Aorta (tissue), 5 donors: ENCODE measurements around the gene FCGBP. TPM values are rescaled to one million over a fixed set of nuclear protein-coding genes. Genes with fewer than 3 reads are reported as not detected.

Experiments
- ATAC-seq: fragments of 200-7000 bp; cut with Tn5 transposase; one replicate; pipeline ENCODE4 v1.9.1; 2022; ENCODE audit warnings: moderate library complexity; ENCODE audit not compliant: low FRiP score
- DNase-seq, 2 donors: peaks; one replicate each; pipeline ENCODE4 v3.0.0-alpha.2; 2020
- H3K27ac ChIP-seq, 2 donors: one replicate each; pipeline ENCODE4 v1.5.1; 2013; ENCODE audit warnings: low read length in 2 of 2, mild to moderate bottlenecking in 2 of 2, moderate library complexity in 2 of 2, control low read depth in 1 of 2, inconsistent platforms in 1 of 2, low read depth in 1 of 2
- H3K27me3 ChIP-seq, 2 donors: one replicate each; pipeline ENCODE4 v1.6.1; 2013; ENCODE audit warnings: control low read depth in 1 of 2, low read length in 1 of 2, mild to moderate bottlenecking in 1 of 2, moderate library complexity in 1 of 2; ENCODE audit not compliant: insufficient read depth in 2 of 2, control insufficient read depth in 1 of 2
- H3K36me3 ChIP-seq, 2 donors: one replicate each; pipeline ENCODE4 v1.6.1; 2013; ENCODE audit warnings: control low read depth in 1 of 2, low read length in 1 of 2, mild to moderate bottlenecking in 1 of 2; ENCODE audit not compliant: insufficient read depth in 2 of 2, control insufficient read depth in 1 of 2
- H3K4me1 ChIP-seq, 2 donors: one replicate each; pipeline ENCODE4 v1.6.1; 2013; ENCODE audit warnings: low read length in 2 of 2, control low read depth in 1 of 2, mild to moderate bottlenecking in 1 of 2, moderate library complexity in 1 of 2; ENCODE audit not compliant: insufficient read depth in 2 of 2, control insufficient read depth in 1 of 2
- H3K4me3 ChIP-seq, 2 donors: one replicate each; pipeline ENCODE4 v1.5.1; 2013; ENCODE audit warnings: low read length in 2 of 2, control low read depth in 1 of 2, mild to moderate bottlenecking in 1 of 2
- H3K9me3 ChIP-seq: one replicate; pipeline ENCODE4 v1.6.1; 2013; ENCODE audit warnings: mild to moderate bottlenecking, low read length; ENCODE audit not compliant: control insufficient read depth
- WGBS, 2 donors: extraction: QIAGEN DNeasy Blood & Tissue Kit; methylation state at CpG; one replicate each; pipeline ENCODE4 v1.1.7; 2013; 5-methylcytosine and 5-hydroxymethylcytosine counted together
- intact Hi-C, 2 donors: fragments of 100-400 bp; cut with DNase I; formaldehyde crosslinking; loops; one replicate each; pipeline versions ENCODE4 v1.14.2 to v1.15.0; 2022
- polyA plus RNA-seq, 2 donors: library from polyadenylated mRNA; stranded (reverse); fragments of 200-250 nt; gene quantifications; one replicate each; pipeline ENCODE4 v1.2.3, GENCODE V29; 2013
- total RNA-seq, 2 donors: library from RNA; stranded (reverse); fragmentation: NEBNext Ultra II Directional; extraction: Animal tissue kit (Norgen Biotek cat#: 25700); gene quantifications; one replicate each; pipeline ENCODE4 v1.2.1, GENCODE V29; 2021
- donor health status: healthy with polysubstance abuse.
- donor health status: Bipolar disorder and iron deficiency.
- donor health status: DM: no; HTN: no; CAD: no.
- donor health status: DM: no; HTN: no; CAD: no.
- donor health status: DM: yes; HTN: yes; CAD: no.

Gene FCGBP
- total and polyA plus RNA-seq, 4 donors = 1.4 to 790 (median 43.8) TPM

GRCh38 chr19:39927524-39928356 lies 6.7 kb downstream of the FCGBP start:
- Histone ChIP-seq H3K36me3 (no peaks in the 10 kb centered on the region), H3K4me1 (no peaks in the 10 kb centered on the region), H3K27me3 (no peaks in the 10 kb centered on the region), H3K4me3 (no peak overlapping the region), H3K9me3 (no peaks in the 10 kb centered on the region), H3K27ac (no peak overlapping the region)
- ATAC-seq (no peak), DNase-seq (no peak)
- intact Hi-C loops = no loop called here
- WGBS, 2 donors = 87 to 89% methylated on average over 23 of the region's 23 CpGs

GRCh38 chr19:39927076-39927475 lies 7.4 kb downstream of the FCGBP start:
- intact Hi-C loops = no loop called here
- DNase-seq (no peak), ATAC-seq (no peak)
- no peaks in the 10 kb centered on the region for H3K4me1 ChIP-seq
- WGBS, 2 donors = 89% methylated on average over 11 of the region's 11 CpGs
- H3K27me3 ChIP-seq = no peaks in the 10 kb centered on the region
- no peak overlapping the region for H3K4me3 ChIP-seq
- H3K9me3 ChIP-seq = no peaks in the 10 kb centered on the region
- H3K27ac ChIP-seq = no peak overlapping the region
- no peaks in the 10 kb centered on the region for H3K36me3 ChIP-seq

- ATAC-seq = no peak
These were observed 8.2 kb downstream of the FCGBP start for GRCh38 chr19:39926170-39926760.

GRCh38 chr19:39924952-39925351 lies 9.5 kb downstream of the FCGBP start:
- no peaks in the 10 kb centered on the region for H3K4me1 ChIP-seq
- WGBS, 2 donors = 67 to 76% methylated on average over 5 of the region's 5 CpGs
- no peaks in the 10 kb centered on the region for H3K27me3 ChIP-seq
- no peak for ATAC-seq
- H3K9me3 ChIP-seq = no peaks in the 10 kb centered on the region
- no peak overlapping the region for H3K4me3 ChIP-seq
- no peak for DNase-seq
- H3K27ac ChIP-seq = no peak overlapping the region
- no peaks in the 10 kb centered on the region for H3K36me3 ChIP-seq
- intact Hi-C loops = no loop called here

More at GRCh38 chr19:39926170-39926760, 8.2 kb downstream of the FCGBP start:
- 86 to 89% methylated on average over 8 of the region's 8 CpGs for WGBS, 2 donors
- Histone ChIP-seq H3K4me3 (no peak overlapping the region), H3K27ac (no peak overlapping the region), H3K27me3 (no peaks in the 10 kb centered on the region), H3K4me1 (no peaks in the 10 kb centered on the region), H3K9me3 (no peaks in the 10 kb centered on the region), H3K36me3 (no peaks in the 10 kb centered on the region)
- no peak for DNase-seq
- intact Hi-C loops = no loop called here

- WGBS, 2 donors = 93% methylated on average over 37 of the region's 37 CpGs
- intact Hi-C loops = no loop called here
- ATAC-seq = no peak
- Histone ChIP-seq H3K4me3 (no peak overlapping the region), H3K36me3 (no peaks in the 10 kb centered on the region), H3K27ac (no peak overlapping the region), H3K27me3 (no peaks in the 10 kb centered on the region), H3K9me3 (no peaks in the 10 kb centered on the region), H3K4me1 (no peaks in the 10 kb centered on the region)
- no peak for DNase-seq
These were observed 10.0 kb downstream of the FCGBP start for GRCh38 chr19:39924389-39924788.

- ATAC-seq = no peak
- no peak for DNase-seq
- Histone ChIP-seq H3K4me3 (no peak overlapping the region), H3K27ac (no peak overlapping the region), H3K27me3 (no peaks in the 10 kb centered on the region), H3K9me3 (no peaks in the 10 kb centered on the region), H3K4me1 (no peaks in the 10 kb centered on the region), H3K36me3 (no peaks in the 10 kb centered on the region)
- WGBS, 2 donors = 75 to 80% methylated on average over 4 of the region's 4 CpGs
- intact Hi-C loops = no loop called here
These were observed 10.6 kb downstream of the FCGBP start for GRCh38 chr19:39923862-39924261.

- 81% methylated on average over 6 of the region's 6 CpGs for whole genome bisulfite sequencing, 2 donors
- Histone ChIP-seq H3K27me3 (no peaks in the 10 kb centered on the region), H3K36me3 (no peaks in the 10 kb centered on the region), H3K4me1 (no peaks in the 10 kb centered on the region), H3K9me3 (peaks cover 2% of the 10 kb centered on the region), H3K4me3 (no peak overlapping the region), H3K27ac (no peak overlapping the region)
- intact Hi-C loops = no loop called here
- DNase-seq (no peak), ATAC-seq (no peak)
These were observed 14.5 kb downstream of the FCGBP start for GRCh38 chr19:39919976-39920375.

GRCh38 chr19:39918183-39918651 lies 16.2 kb downstream of the FCGBP start:
- Histone ChIP-seq H3K36me3 (no peaks in the 10 kb centered on the region), H3K4me3 (no peak overlapping the region), H3K27me3 (no peaks in the 10 kb centered on the region), H3K4me1 (no peaks in the 10 kb centered on the region), H3K9me3 (peaks cover 2% of the 10 kb centered on the region), H3K27ac (no peak overlapping the region)
- intact Hi-C loops = no loop called here
- no peak for DNase-seq
- 93 to 95% methylated on average over 20 of the region's 20 CpGs for WGBS, 2 donors
- no peak for ATAC-seq
